ENCODE measurements around the gene SUCO. TPM values are rescaled to one million over a fixed set of nuclear protein-coding genes. Genes with fewer than 3 reads are reported as not detected.

The SUCO gene
- total and polyA plus RNA-seq, 2 of the 8 experiments (the other 6 are each of a cell fraction or from before 2014, with no cell fraction given), result 8.3 to 35.8 TPM

- CTCF ChIA-PET (ENCODE audit: partially characterized antibody), result interaction anchor here (0.7 to 0.9 kb wide), 3 partner anchors 76 to 423 kb away, joined by 3 read pairs; no protein-coding TSS in a partner anchor
- POLR2A ChIA-PET (ENCODE audit: partially characterized antibody), result interaction anchor here (0.6 to 1.5 kb wide), 13 partner anchors 10 to 1336 kb away, joined by 3 to 10 read pairs (median 4); partner anchors contain the start of gene ZBTB37
- 0% methylated on average over 18 of the region's 18 CpGs; no CpG with 5 or more reads in 1 of the 2 experiments for WGBS, 2 experiments (ENCODE audit: extremely low coverage in 1 of 2, insufficient coverage in 1 of 2, insufficient read length in 1 of 2, insufficient replicate concordance in 2 of 2, low coverage in 1 of 2, low lambda C conversion rate in 2 of 2, missing lambda C conversion rate in 1 of 2)
- TF ChIP-seq YY1 (IDR thresholded peaks at IDR 0.05; ENCODE audit: low read depth, low read length) (0 out of 2 replicates have a peak, but pooled peaks have one; percentile 4), TAF7 (optimal IDR thresholded peaks at IDR 0.05; ENCODE audit: borderline replicate concordance, low read depth, low read length) (peak; percentile 73), ATF2 (IDR thresholded peaks at IDR 0.05; ENCODE audit: low read length) (peak; percentile 94), SP1 (IDR thresholded peaks at IDR 0.05; ENCODE audit: low read depth, low read length) (peak; percentile 87), TAF1 (IDR thresholded peaks at IDR 0.05; ENCODE audit: low read depth, low read length) (peak; percentile 75), TBP (IDR thresholded peaks at IDR 0.05; ENCODE audit: low read depth, low read length) (peak; percentile 80), CEBPB (IDR thresholded peaks at IDR 0.05; ENCODE audit: low read depth, low read length) (no peak), RBBP5 (IDR thresholded peaks at IDR 0.05; ENCODE audit: borderline replicate concordance, low read depth, low read length) (peak; percentile 50; the same call in 1 of the 2 replicates), PHF8 (conservative IDR thresholded peaks at IDR 0.05; ENCODE audit: low read depth, low read length) (peak; percentile 67; the same call in 1 of the 2 replicates), KDM4A (IDR thresholded peaks at IDR 0.05; ENCODE audit: low read depth, low read length, severe bottlenecking) (peak; percentile 89), NRF1 (IDR thresholded peaks at IDR 0.05; ENCODE audit: low read depth, low read length) (no peak)
Measured at GRCh38 chr1:172532183-172532699, 709 bp upstream of the SUCO start.

More at GRCh38 chr1:172532183-172532699, 709 bp upstream of the SUCO start:
- H3K4me3 ChIP-seq (ENCODE audit: extremely low read depth in 1 of 4, insufficient read depth in 2 of 4, low read depth in 3 of 4, low read length in 4 of 4), result peak overlapping the region; percentile 95 to 97 (median 96)
- no peaks in the 10 kb centered on the region for H3K79me1 ChIP-seq (ENCODE audit: low read depth, low read length)
- no peak overlapping the region for H3K14ac ChIP-seq (ENCODE audit: insufficient read length)
- H2BK12ac ChIP-seq (ENCODE audit: low read depth, low read length), result peak overlapping the region; percentile 100
- peak overlapping the region; percentile 100 for H2BK5ac ChIP-seq (ENCODE audit: low read depth, low read length)
- H3K18ac ChIP-seq (ENCODE audit: extremely low read depth, low read length), result peak overlapping the region; percentile 100
- no peaks in the 10 kb centered on the region for H3K36me3 ChIP-seq (ENCODE audit: control insufficient read depth in 2 of 4, insufficient read depth in 4 of 4, low read length in 3 of 4)
- peak overlapping the region; percentile 94 for H4K91ac ChIP-seq (replicated peaks; ENCODE audit: insufficient read length, low read length)
- peak overlapping the region; percentile 77; the same call in 1 of the 2 replicates for H4K8ac ChIP-seq (ENCODE audit: extremely low read depth, insufficient read depth, low read length)
- H3K27ac ChIP-seq (ENCODE audit: low read depth, low read length), result peak overlapping the region; percentile 80
- peak overlapping the region; percentile 30 for H3K4ac ChIP-seq (replicated peaks; ENCODE audit: insufficient read length, low read depth, low read length)
- FAIRE-seq, result peak; percentile 92
- peak overlapping the region; percentile 67 for H3K56ac ChIP-seq (replicated peaks; ENCODE audit: insufficient read length, low read depth, low read length)
- peaks cover 0 to 10% (median 7%) of the 10 kb centered on the region in 4 experiments; a peak in 4 of 7 replicates for H3K4me1 ChIP-seq (replicated peaks in 1 of 4; ENCODE audit: control insufficient read depth in 3 of 4, insufficient read depth in 4 of 4, low read length in 3 of 4)
- H3K9me3 ChIP-seq (ENCODE audit: insufficient read depth in 2 of 2, low read depth in 1 of 2, low read length in 1 of 2), result no peaks in the 10 kb centered on the region
- peak overlapping the region; percentile 79 to 90 for H3K4me2 ChIP-seq (ENCODE audit: insufficient read depth in 1 of 2, low read depth in 2 of 2, low read length in 2 of 2)
- H3K79me2 ChIP-seq (ENCODE audit: control insufficient read depth in 1 of 2, insufficient read depth in 2 of 2, low read length in 2 of 2), result peaks cover 16 to 40% of the 10 kb centered on the region in 2 experiments
- peak overlapping the region; percentile 92; the same call in 1 of the 2 replicates for H2BK20ac ChIP-seq (ENCODE audit: low read length)
- H4K5ac ChIP-seq (ENCODE audit: insufficient read length, low read depth, low read length), result peak overlapping the region; percentile 98
- peak overlapping the region; percentile 98 for H2BK120ac ChIP-seq (replicated peaks; ENCODE audit: low read depth, low read length)
- peak overlapping the region; percentile 99 for H2AFZ ChIP-seq (ENCODE audit: low read length)
- DNase-seq (ENCODE audit: low read depth in 1 of 2, low spot score in 2 of 2), result peak; percentile 79 to 80
- peaks cover 0 to 1% (median 0%) of the 10 kb centered on the region in 4 experiments; a peak in 1 of 7 replicates for H3K27me3 ChIP-seq (replicated peaks in 1 of 4; ENCODE audit: control insufficient read depth in 3 of 4, extremely low read depth in 1 of 4, insufficient read depth in 3 of 4, low read length in 3 of 4)
- H3K23ac ChIP-seq (ENCODE audit: insufficient read length), result no peak overlapping the region
- peak overlapping the region; percentile 61 to 97 (median 78) for H3K9ac ChIP-seq (replicated peaks in 1 of 4; ENCODE audit: extremely low read depth in 1 of 4, low read depth in 3 of 4, low read length in 3 of 4)
- peaks cover 13% of the 10 kb centered on the region for H3K23me2 ChIP-seq (ENCODE audit: low read depth, low read length)
- no peaks in the 10 kb centered on the region for H4K20me1 ChIP-seq (replicated peaks in 1 of 2; ENCODE audit: control insufficient read depth in 1 of 2, insufficient read depth in 2 of 2, low read length in 2 of 2)
- peak overlapping the region; percentile 97 for H2BK15ac ChIP-seq (ENCODE audit: low read length)
- no peak overlapping the region for H2AK5ac ChIP-seq (ENCODE audit: low read depth, low read length)
